GM23338 (cell line): Measurements from ENCODE around the gene FUCA1. TPM values are rescaled to one million over a fixed set of nuclear protein-coding genes. Genes with fewer than 3 reads are reported as not detected.

ENCODE experiments used
- ATAC-seq: fragments of 200-7000 bp; cut with Tn5 transposase; 3 replicates; pipeline ENCODE4 v1.9.1; 2020
- DNase-seq: peaks from one replicate; pipeline ENCODE4 v3.0.0-alpha.2; 2015; ENCODE audit warnings: low spot score
- H2AFZ ChIP-seq: fragments of 200-600 bp; sonication (generic); 2 replicates; pipeline ENCODE4 v1.8.0; 2016; ENCODE audit warnings: antibody characterized with exemption, mild to moderate bottlenecking, moderate library complexity
- H3F3A ChIP-seq: fragments of 200-600 bp; sonication (generic); replicated peaks from 2 replicates; pipeline ENCODE4 v1.8.0; 2017; ENCODE audit warnings: antibody characterized with exemption, mixed run types, low read depth
- H3K27ac ChIP-seq: fragments of 200-600 bp; sonication (generic); 2 replicates; pipeline ENCODE4 v1.6.1; 2016; ENCODE audit warnings: low read depth
- H3K27me3 ChIP-seq: fragments of 200-600 bp; sonication (generic); 2 replicates; pipeline ENCODE4 v1.8.0; 2016; ENCODE audit warnings: mild to moderate bottlenecking, mixed run types, moderate library complexity; ENCODE audit not compliant: insufficient read depth
- H3K36me3 ChIP-seq: fragments of 200-600 bp; sonication (generic); 2 replicates; pipeline ENCODE4 v1.8.0; 2016; ENCODE audit warnings: mild to moderate bottlenecking; ENCODE audit not compliant: insufficient read depth
- H3K4me1 ChIP-seq: fragments of 200-600 bp; sonication (generic); 2 replicates; pipeline ENCODE4 v1.8.0; 2016; ENCODE audit warnings: mild to moderate bottlenecking, moderate library complexity; ENCODE audit not compliant: insufficient read depth
- H3K4me2 ChIP-seq: fragments of 200-600 bp; sonication (generic); 2 replicates; pipeline ENCODE4 v1.7.1; 2017; ENCODE audit warnings: mixed run types
- H3K4me3 ChIP-seq: fragments of 200-600 bp; sonication (generic); 2 replicates; pipeline ENCODE4 v1.6.1; 2016; ENCODE audit warnings: mixed run types
- H3K79me2 ChIP-seq: fragments of 200-600 bp; sonication (generic); replicated peaks from 2 replicates; pipeline ENCODE4 v1.8.0; 2017; ENCODE audit warnings: mild to moderate bottlenecking; ENCODE audit not compliant: insufficient read depth
- H3K9me2 ChIP-seq: fragments of 200-600 bp; sonication (generic); 2 replicates; pipeline ENCODE4 v1.8.0; 2017; ENCODE audit not compliant: insufficient read depth
- H4K20me1 ChIP-seq: fragments of 200-600 bp; sonication (generic); replicated peaks from 2 replicates; pipeline ENCODE4 v1.8.0; 2017; ENCODE audit warnings: mild to moderate bottlenecking; ENCODE audit not compliant: insufficient read depth
- H3K27ac Mint-ChIP-seq: 2 replicates; pipeline ENCODE4 v1.8.0; 2020; ENCODE audit warnings: inconsistent platforms, mild to moderate bottlenecking, moderate library complexity, mixed read lengths
- H3K27me3 Mint-ChIP-seq: 3 replicates; pipeline ENCODE4 v1.8.0; 2022; ENCODE audit warnings: low read depth, mild to moderate bottlenecking, moderate library complexity, mixed read lengths, inconsistent platforms; ENCODE audit not compliant: insufficient read depth, poor library complexity
- H3K36me3 Mint-ChIP-seq: 3 replicates; pipeline ENCODE4 v1.8.0; 2021; ENCODE audit warnings: low read depth, mild to moderate bottlenecking, inconsistent platforms, moderate library complexity, mixed read lengths
- H3K4me1 Mint-ChIP-seq: 3 replicates; pipeline ENCODE4 v1.8.0; 2020; ENCODE audit warnings: mild to moderate bottlenecking, inconsistent platforms, mixed read lengths
- H3K4me3 Mint-ChIP-seq: 3 replicates; pipeline ENCODE4 v1.8.0; 2021; ENCODE audit warnings: moderate library complexity, mild to moderate bottlenecking, inconsistent platforms, mixed read lengths
- H3K9me3 Mint-ChIP-seq: 3 replicates; pipeline ENCODE4 v1.8.0; 2020; ENCODE audit warnings: moderate library complexity, mild to moderate bottlenecking, inconsistent platforms, mixed read lengths
- CREB1 ChIP-seq: fragments of 250-450 bp; sonication (Bioruptor Pico); IDR thresholded peaks from 2 replicates; pipeline ENCODE4 v1.5.0; 2020; ENCODE audit warnings: low read depth, mild to moderate bottlenecking, moderate library complexity
- CTCF ChIP-seq, 2 experiments: fragments of 200-600 bp in 1 of 2; sonication (generic) in 1 of 2; conservative IDR thresholded peaks; 2 replicates each; pipeline versions ENCODE4 v1.5.1 to v1.6.1; 2016 to 2017; ENCODE audit warnings: antibody characterized with exemption in 2 of 2, low read depth in 2 of 2, mild to moderate bottlenecking in 2 of 2, moderate library complexity in 1 of 2
- EZH2 ChIP-seq: fragments of 200-600 bp; sonication (generic); IDR thresholded peaks from one replicate; pipeline ENCODE4 v1.8.0; 2017; ENCODE audit warnings: antibody characterized with exemption, mild to moderate bottlenecking, low read depth; ENCODE audit not compliant: unreplicated experiment
- EZH2phosphoT487 ChIP-seq: fragments of 200-600 bp; sonication (generic); IDR thresholded peaks from one replicate; pipeline ENCODE4 v1.8.1; 2018; ENCODE audit warnings: antibody characterized with exemption; ENCODE audit not compliant: unreplicated experiment
- JUNB ChIP-seq: IDR thresholded peaks from one replicate; pipeline ENCODE4 v1.6.1; 2016; ENCODE audit warnings: antibody characterized with exemption; ENCODE audit not compliant: unreplicated experiment
- NANOG ChIP-seq: IDR thresholded peaks from 2 replicates; pipeline ENCODE4 v1.6.1; 2016; ENCODE audit warnings: antibody characterized with exemption, borderline replicate concordance
- POLR2AphosphoS5 ChIP-seq: IDR thresholded peaks from 2 replicates; pipeline ENCODE4 v1.6.1; 2016; ENCODE audit warnings: antibody characterized with exemption, low read depth
- REST ChIP-seq: IDR thresholded peaks from one replicate; pipeline ENCODE4 v1.6.1; 2018; ENCODE audit warnings: antibody characterized with exemption; ENCODE audit not compliant: unreplicated experiment
- STAT1 ChIP-seq: IDR thresholded peaks from one replicate; pipeline ENCODE4 v1.6.1; 2016; ENCODE audit warnings: antibody characterized with exemption; ENCODE audit not compliant: unreplicated experiment
- ZNF114 ChIP-seq: fragments of 250-450 bp; sonication (Bioruptor Pico); IDR thresholded peaks from 2 replicates; pipeline ENCODE4 v1.5.0; 2020; ENCODE audit warnings: mild to moderate bottlenecking, moderate library complexity
- ZNF331 ChIP-seq: fragments of 250-450 bp; sonication (Bioruptor Pico); IDR thresholded peaks from 2 replicates; pipeline ENCODE4 v1.5.0; 2020; ENCODE audit warnings: low read depth, mild to moderate bottlenecking, moderate library complexity
- polyA plus RNA-seq: library from polyadenylated mRNA; unstranded; fragments of >200 nt; fragmentation: Nextera tagmentation; extraction: Ambion mirVana; gene quantifications from 2 replicates; pipeline ENCODE4 v1.2.1, GENCODE V29; 2016
- total RNA-seq: library from RNA; depleted of rRNA; stranded (reverse); fragments of >200 nt; shearing (Covaris generic); gene quantifications from 2 replicates; pipeline ENCODE4 v1.2.3, GENCODE V29; 2014

FUCA1 gene
- total and polyA plus RNA-seq, 2 experiments from 2014 or later = 4.4 to 8.5 TPM

GRCh38 chr1:23895082-23895481, 27.0 kb upstream of the FUCA1 start:
- Histone ChIP-seq H3K27me3 (no peaks in the 10 kb centered on the region), H3K36me3 (no peaks in the 10 kb centered on the region), H3K27ac (no peak overlapping the region), H3K4me3 (no peak overlapping the region), H3K4me1 (no peaks in the 10 kb centered on the region), H3K79me2 (no peaks in the 10 kb centered on the region), H3K4me2 (no peak overlapping the region), H2AFZ (no peak overlapping the region; the same call in 1 of the 2 replicates), H4K20me1 (no peaks in the 10 kb centered on the region), H3F3A (no peaks in the 10 kb centered on the region), H3K9me2 (no peaks in the 10 kb centered on the region)
- TF ChIP-seq REST = no peak
- no peak for TF ChIP-seq POLR2AphosphoS5
- no peak for TF ChIP-seq JUNB
- TF ChIP-seq ZNF114 (CRISPR knock-in tag) = no peak
- TF ChIP-seq CREB1 (CRISPR knock-in tag) = no peak
- Mint-ChIP-seq H3K27me3 (no peaks in the 10 kb centered on the region), H3K27ac (no peak overlapping the region), H3K4me1 (peaks cover 10% of the 10 kb centered on the region), H3K36me3 (no peaks in the 10 kb centered on the region), H3K9me3 (no peaks in the 10 kb centered on the region), H3K4me3 (no peak overlapping the region)
- ATAC-seq (no peak), DNase-seq (no peak)

- ATAC-seq (no peak), DNase-seq (no peak)
- no peak overlapping the region for H2AFZ ChIP-seq
- Mint-ChIP-seq H3K36me3 (no peaks in the 10 kb centered on the region), H3K27ac (no peak overlapping the region), H3K4me1 (no peaks in the 10 kb centered on the region), H3K4me3 (no peak overlapping the region), H3K9me3 (no peaks in the 10 kb centered on the region), H3K27me3 (no peaks in the 10 kb centered on the region)
- H4K20me1 ChIP-seq = no peaks in the 10 kb centered on the region
- H3K4me2 ChIP-seq = no peak overlapping the region
- no peaks in the 10 kb centered on the region for H3K9me2 ChIP-seq
- no peaks in the 10 kb centered on the region for H3F3A ChIP-seq
- H3K36me3 ChIP-seq = no peaks in the 10 kb centered on the region
- no peak overlapping the region for H3K27ac ChIP-seq
- no peaks in the 10 kb centered on the region for H3K27me3 ChIP-seq
- no peak overlapping the region for H3K4me3 ChIP-seq
- no peaks in the 10 kb centered on the region for H3K79me2 ChIP-seq
- H3K4me1 ChIP-seq = no peaks in the 10 kb centered on the region
- TF ChIP-seq POLR2AphosphoS5 (no peak), EZH2phosphoT487 (no peak), CTCF (conservative IDR thresholded peaks at IDR 0.05; ENCODE audit: low read depth in 2 of 2) (no peak), STAT1 (no peak), JUNB (no peak), ZNF331 (CRISPR knock-in tag) (no peak), ZNF114 (CRISPR knock-in tag) (no peak), CREB1 (CRISPR knock-in tag) (no peak), EZH2 (no peak), NANOG (no peak), REST (no peak)
Observed at GRCh38 chr1:23889074-23889473, 21.0 kb upstream of the FUCA1 start.
